NCI-H2171 treated with DMSO at 0.1 percent for 48 hours (cell line): ENCODE results near the gene ZNF511.
"Not testable (repeated sequence)": the region's sequence is repeated elsewhere in the genome, so short reads cannot be mapped to it uniquely, and the experiment has no call there.

Experiments used
- DNase-seq: peaks from one replicate; lab custom pipeline; 2025; lab: John Stamatoyannopoulos, UW

The ZNF511 gene

GRCh38 chr10:133314911-133315310 is 6.2 kb downstream of the ZNF511 start:
- DNase-seq, result no peak

GRCh38 chr10:133315847-133316246 is 7.1 kb downstream of the ZNF511 start:
- DNase-seq, result no peak

GRCh38 chr10:133316266-133316665 is 7.6 kb downstream of the ZNF511 start:
- DNase-seq, result no peak

- DNase-seq, result no peak
These were observed 8.0 kb downstream of the ZNF511 start for GRCh38 chr10:133316732-133317131.

- peak; percentile 24 for DNase-seq
These were observed 9.9 kb downstream of the ZNF511 start for GRCh38 chr10:133318494-133319127.

GRCh38 chr10:133320852-133321422 is 12.2 kb downstream of the ZNF511 start:
- DNase-seq, result not testable (repeated sequence)

GRCh38 chr10:133322064-133322709 is 13.5 kb downstream of the ZNF511 start:
- not testable (repeated sequence) for DNase-seq

- DNase-seq, result peak; percentile 61
These were observed 15.6 kb downstream of the ZNF511 start for GRCh38 chr10:133324198-133324792.

- no peak for DNase-seq
These were observed 16.1 kb downstream of the ZNF511 start for GRCh38 chr10:133324857-133325260.

GRCh38 chr10:133325440-133326222 is 16.9 kb downstream of the ZNF511 start:
- no peak for DNase-seq

GRCh38 chr10:133326223-133326551 is 17.5 kb downstream of the ZNF511 start:
- DNase-seq, result no peak

- no peak for DNase-seq
These were observed 18.3 kb downstream of the ZNF511 start for GRCh38 chr10:133326745-133327650.

- DNase-seq, result no peak
These were observed 19.1 kb downstream of the ZNF511 start for GRCh38 chr10:133327651-133328357.

- no peak for DNase-seq
These were observed 19.9 kb downstream of the ZNF511 start for GRCh38 chr10:133328358-133329343.

- peak; percentile 70 for DNase-seq
These were observed 20.9 kb downstream of the ZNF511 start for GRCh38 chr10:133329491-133330202.

GRCh38 chr10:133332936-133333699 is 24.4 kb downstream of the ZNF511 start:
- no peak for DNase-seq

- DNase-seq, result no peak
These were observed 26.0 kb downstream of the ZNF511 start for GRCh38 chr10:133334503-133335245.
